Activated CD4-positive, alpha-beta T cell treated with anti-CD3 and anti-CD28 coated beads for 1 hour (primary cell): ENCODE results near the gene VAMP1.
A peak's percentile ranks its signal among the peaks of the same experiment; 100 is the strongest.
"Not testable (repeated sequence)": the region's sequence is repeated elsewhere in the genome, so short reads cannot be mapped to it uniquely, and the experiment has no call there.

ENCODE experiments used
- DNase-seq: peaks from one replicate; pipeline ENCODE4 v3.0.0-alpha.2; 2020

VAMP1 gene, protein sequence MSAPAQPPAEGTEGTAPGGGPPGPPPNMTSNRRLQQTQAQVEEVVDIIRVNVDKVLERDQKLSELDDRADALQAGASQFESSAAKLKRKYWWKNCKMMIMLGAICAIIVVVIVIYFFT

DNA sequence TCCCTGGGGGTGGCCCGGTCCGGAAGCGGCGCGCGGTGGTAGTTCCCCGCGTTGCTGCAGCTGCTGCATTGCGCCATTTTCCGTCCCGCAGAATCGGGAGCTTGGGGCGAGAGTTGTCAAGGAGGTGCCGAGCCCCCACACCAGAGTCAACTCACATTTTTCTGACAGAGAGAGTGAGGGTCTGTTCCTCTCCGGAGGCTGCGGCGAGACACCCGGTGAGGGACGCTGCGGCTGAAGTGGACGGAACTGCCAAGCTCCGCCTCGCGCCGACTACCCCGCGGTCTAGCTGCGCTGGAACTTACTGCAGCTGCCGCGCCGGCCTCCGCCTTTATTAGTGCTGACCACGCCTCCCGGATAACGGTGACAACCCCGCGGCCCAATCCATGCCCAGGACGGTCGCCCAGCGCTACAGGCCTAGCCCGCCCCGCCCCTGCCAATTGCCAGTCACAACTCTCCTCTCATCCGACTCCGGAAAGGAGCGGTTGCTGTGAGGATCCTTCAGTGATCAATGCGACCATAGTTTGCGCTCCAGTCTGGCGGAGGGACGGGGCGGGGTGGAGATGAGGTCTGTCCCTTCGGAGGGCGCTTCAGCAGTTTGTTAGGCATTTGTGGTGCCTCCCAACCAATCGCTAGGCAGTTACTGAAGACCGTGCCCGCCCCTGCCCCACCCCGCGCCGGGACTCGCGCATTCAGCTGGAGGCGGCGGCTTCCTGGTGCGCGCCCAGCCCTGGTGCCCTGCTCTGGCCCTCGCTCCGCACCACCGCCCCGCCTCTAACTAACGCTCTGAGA, at the start of gene VAMP1:
TSS of gene VAMP1 (minus strand) at position 303 of the 789 bp plus-strand sequence. CDS start at position 157, 146 bp downstream.
- peak; percentile 96 for DNase-seq

DNA sequence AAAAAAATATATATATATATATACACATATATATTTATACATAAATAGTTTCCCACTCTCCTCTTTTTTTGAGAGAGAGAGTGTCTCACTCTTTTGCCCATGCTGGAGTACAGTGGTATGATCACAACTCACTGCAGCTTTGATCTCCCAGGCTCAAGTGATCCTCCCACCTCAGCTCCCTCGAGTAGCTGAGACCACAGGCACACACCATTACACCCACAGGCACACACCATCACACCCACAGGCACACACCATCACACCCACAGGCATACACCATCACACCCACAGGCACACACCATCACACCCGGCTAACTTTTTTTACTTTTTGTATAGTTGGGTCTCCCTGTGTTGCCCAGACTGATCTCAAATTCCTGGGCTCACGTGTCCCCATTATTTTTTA, 49.7 kb upstream of the VAMP1 start:
- DNase-seq: no peak

DNA sequence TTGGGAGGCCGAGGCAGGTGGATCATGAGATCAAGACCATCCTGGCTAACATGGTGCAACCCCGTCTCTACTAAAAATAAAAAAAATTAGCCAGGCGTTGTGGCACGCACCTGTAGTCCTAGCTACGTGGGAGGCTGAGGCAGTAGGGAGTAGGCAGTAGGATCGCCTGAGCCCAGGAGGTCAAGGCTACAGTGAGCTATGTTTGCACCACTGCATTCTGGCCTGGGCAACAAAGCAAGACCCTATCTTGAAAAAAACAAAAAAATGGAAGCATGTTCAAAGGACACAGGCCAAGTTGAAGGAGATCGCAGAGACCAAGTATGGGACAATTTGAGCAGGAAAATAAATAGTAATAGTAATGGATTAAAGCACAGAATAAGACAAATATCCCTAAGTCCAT, 37.6 kb upstream of the VAMP1 start:
- no peak for DNase-seq

DNA sequence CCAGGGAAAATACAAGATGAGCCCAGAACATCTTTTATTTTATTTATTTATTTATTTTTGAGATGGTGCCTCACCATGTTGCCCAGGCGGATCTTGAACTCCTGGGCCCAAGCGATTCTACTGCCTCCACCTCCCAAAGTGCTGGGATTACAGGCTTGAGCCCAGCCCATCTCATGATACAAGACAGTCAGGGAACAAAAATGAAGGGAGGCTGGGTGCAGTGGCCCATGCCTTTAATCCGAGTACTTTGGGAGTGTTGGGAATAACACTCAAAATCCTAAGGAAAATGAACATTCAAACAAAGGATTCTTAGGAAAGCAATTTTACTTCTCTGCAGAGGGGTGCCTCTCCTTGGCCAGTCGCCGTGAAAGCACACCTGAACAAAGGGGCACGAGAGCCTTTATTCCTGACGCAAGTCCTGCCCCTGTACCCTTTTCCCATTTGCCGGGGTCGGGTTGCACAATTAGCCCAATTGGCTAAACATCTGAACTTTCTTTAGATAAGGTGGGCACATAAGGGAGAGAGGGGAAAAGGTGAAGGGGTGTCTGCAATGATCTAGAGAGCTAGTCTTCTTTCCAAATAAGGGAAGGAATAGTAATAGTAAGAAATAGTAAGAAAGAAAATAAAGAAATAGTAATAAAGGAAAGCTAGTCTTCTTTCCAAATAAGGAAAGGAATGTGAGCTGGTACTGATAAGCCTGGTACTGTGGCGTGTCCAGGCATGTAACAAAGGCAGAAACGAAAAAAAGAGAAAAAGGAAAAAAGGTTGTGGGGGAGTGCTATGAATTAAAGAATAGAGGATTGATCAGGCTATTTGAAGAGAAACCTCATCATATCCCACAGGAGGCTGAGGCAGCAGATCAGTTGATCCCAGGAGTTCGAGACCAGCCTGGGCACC, 36.9 kb upstream of the VAMP1 start:
- DNase-seq: no peak

DNA sequence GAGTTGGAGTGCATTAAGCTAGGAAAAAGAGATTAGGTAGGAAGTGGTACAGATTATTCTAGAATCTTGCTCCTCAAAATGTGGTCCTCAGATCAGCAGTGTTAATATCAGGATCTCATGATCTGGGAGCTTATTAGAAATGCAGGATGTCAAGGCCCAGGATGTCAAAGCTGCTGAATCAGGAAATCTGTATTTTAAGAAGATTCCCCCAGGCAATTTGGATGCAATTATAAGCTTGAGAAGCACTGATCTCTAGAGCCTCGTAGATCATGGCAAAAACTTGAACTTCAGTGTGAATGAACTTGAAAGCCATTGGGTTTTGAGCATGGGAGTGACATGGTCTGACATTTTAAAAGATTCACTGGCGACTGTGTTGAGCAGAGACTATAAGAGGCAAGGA, 30.0 kb upstream of the VAMP1 start:
- no peak for DNase-seq

DNA sequence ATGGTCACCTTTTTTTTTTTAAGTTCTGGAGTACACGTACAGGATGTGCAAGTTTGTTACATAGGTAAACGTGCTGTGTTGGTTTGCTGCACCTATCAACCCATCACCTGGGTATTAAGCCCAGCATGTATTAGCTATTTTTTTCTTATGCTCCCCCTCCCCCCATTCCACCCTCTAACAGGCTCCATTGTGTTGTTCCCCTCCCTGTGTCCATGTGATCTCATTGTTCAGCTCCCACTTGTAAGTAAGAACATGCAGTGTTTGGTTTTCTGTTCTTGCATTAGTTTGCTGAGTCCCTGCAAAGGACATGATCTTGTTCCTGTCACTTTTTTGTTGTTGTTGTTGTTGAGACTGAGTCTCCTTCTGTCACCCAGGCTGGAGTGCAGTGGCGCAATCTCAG, 26.8 kb upstream of the VAMP1 start:
- not testable (repeated sequence) for DNase-seq

DNA sequence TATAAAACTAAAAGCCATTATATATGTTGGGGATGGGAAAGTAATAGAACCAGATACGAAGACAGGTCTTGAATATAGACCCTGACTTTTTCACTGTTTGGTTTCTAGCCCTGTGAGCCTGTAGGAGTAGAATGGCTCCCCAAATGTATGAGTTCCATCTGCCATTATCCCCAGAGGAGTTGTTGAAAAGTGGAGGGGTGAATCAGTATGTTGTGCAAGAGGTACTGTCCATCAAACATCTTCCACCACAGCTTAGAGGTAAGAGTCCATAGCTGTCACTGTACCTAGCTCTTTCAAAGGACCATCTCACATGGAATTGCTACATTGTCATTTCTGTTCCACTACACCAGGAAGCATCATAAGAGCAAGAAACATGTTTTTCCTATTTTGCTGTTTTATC, 24.5 kb upstream of the VAMP1 start:
- DNase-seq: no peak

DNA sequence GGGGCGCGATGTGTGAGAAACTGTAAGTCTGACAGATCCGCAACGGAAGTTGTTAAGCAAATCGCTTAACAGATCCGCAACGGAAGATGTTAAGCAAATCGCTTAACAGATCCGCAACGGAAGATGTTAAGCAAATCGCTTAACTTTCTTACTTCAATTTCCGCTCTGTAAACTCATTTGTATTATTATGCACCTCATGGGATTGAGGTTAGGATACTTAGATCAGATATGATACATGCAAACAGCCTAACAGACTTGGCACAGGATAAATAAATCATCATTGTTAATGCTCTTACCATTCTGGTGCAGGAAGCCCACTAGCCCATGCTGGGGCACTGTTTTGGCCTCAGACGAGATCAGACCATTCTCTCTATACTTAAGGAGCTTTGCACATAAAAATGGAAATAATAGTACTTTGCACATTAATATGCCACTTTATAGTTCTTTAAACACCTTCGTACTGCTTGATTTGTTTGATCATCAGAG, 23.8 kb upstream of the VAMP1 start:
- no peak for DNase-seq

DNA sequence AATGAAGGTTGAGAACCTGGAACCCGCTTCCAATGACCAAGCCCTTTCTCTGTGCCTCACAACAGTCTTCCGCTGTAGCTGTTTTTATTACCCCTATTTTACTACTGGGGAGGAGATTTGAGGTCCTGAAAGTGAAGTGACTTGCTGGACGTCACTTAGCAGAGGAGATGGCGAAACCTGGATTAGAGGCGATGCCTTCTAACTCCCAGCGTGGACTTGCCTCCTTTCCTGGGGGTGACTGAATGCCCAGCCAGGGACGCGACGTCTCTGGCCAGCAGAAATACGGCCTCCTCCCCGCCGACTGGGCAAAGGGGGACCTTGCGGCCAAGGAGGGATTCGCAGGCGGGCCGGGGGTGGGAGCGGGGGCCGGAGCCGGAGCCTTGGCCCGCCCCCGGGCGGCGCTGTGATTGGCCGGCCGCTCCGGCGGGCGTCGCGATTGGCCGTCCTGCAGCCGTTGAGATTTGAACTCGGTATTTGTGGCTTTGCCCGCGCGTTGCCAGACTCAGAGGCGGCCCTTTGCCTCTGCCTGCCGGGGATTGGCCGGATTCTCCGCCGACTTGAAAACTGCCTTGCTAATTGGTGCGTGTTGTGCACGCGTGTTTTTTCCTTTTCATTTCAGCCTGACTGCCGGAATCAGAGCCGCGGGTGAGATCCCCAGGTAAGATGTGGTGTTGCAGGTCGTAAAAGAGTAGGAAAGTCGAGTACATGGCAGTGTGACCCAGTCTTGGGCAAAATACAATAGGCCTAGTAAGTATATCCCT, 23.2 kb upstream of the VAMP1 start, which contains the start of gene NCAPD2:
TSS of gene NCAPD2 (plus strand) at position 606 of the 761 bp plus-strand sequence. CDS start 997 bp downstream, outside the sequence.
- peak; percentile 92 for DNase-seq

DNA sequence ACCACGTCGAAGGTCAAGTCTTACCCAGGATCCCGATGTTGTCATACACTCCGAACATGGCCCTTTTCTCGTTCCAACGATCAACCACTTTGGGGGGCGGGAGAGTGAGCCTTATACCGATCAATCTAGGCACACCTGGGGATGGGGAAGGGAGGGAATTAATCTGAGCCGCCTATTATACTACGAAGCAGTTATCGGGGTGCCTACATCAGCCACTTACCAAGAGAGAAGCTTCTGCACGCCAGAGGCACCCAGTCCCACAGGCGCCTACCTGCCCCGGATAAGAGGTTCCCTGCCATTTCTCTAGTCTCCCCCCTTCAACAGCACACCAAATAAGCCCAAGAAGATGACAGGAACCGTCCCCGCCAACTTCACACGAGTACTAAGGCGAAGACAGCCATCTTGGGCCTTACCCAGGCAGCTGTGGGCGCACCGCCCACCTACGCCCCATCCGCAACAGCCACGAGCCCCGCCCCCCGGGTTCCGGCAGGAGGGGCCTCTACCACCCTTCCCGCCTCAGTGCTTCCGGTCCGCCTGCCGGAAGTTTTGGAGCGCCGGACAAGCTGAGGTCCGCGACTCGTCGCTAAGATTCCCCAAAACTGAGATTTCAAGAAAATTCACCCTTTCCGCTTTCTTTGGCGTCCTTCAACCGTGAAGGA, 22.5 kb upstream of the VAMP1 start, which contains the start of gene MRPL51:
TSS of gene MRPL51 (minus strand) at position 425 of the 659 bp plus-strand sequence. CDS start at position 299, 126 bp downstream.
- peak; percentile 93 for DNase-seq

DNA sequence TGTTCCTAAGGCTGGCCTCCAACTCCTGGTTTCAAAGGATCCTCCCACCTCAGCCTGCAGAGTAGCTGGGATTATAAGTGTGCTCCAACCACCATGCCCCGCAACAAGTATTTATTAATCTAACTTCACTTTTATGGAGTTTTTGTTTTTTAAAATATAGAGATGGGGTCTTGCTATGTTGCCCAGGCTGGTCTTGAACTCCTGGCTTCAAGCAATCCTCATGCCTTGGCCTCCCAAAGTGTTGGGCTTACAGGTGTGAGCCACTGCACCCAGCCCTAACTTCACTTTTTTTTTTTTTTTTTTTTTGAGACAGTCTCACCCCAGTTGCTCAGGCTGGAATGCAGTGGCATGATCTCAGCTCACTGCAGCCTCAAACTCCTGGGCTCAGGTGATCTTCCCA, 20.2 kb upstream of the VAMP1 start:
- not testable (repeated sequence) for DNase-seq

DNA sequence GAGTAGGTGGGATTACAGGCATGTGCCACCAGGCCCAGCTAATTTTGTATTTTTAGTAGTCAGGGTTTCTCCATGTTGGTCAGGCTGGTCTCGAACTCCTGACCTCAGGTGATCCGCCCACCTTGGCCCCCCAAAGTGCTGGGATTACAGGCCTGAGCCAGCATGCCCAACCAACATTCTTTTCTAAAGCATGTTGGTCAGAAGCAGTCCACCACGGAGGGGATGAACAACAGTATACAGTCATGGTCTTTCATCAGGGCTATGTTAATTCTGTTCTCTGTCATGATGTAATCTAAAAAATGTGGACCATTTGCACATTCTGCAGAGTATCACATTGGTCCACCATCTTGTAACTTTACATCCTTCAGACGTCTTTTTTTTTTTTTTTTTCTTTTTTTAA, 19.0 kb upstream of the VAMP1 start:
- DNase-seq: no peak

DNA sequence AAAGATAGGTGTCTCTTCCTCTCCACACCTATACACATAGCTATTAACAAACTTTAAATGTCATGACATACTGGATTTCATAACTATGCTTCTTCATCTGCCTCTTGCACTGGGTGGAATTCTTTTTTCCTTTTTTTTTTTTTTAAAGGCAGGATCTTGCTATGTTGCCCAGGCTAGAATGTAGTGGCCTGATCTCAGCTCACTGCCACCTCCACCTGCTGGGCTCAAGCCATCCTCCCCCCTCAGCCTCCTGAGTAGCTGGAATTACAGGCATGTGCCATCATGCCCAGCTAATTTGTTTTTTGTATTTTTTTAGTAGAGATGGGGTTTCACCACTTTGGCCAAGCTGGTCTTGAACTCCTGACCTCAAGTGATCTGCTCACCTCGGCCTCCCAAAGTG, 17.8 kb upstream of the VAMP1 start:
- no peak for DNase-seq

DNA sequence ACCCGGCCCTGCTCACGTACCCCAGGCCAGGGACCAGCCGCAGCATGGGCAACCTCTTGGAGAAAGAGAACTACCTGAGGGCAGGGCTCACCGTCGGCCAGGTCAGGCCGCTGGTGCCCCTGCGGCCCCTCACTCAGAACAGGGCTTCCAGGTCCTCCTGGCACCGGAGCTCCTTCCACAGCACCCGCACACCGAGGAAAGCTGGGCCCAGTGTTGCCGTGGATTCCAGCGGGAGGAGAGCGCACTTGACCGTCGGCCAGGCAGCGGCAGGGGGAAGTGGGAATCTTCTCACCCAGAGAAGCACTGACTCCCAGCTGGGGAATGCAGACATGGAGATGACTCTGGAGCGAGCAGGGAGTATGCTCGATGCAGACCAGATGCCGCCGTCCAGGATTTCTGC, 7.9 kb upstream of the VAMP1 start:
- no peak for DNase-seq

DNA sequence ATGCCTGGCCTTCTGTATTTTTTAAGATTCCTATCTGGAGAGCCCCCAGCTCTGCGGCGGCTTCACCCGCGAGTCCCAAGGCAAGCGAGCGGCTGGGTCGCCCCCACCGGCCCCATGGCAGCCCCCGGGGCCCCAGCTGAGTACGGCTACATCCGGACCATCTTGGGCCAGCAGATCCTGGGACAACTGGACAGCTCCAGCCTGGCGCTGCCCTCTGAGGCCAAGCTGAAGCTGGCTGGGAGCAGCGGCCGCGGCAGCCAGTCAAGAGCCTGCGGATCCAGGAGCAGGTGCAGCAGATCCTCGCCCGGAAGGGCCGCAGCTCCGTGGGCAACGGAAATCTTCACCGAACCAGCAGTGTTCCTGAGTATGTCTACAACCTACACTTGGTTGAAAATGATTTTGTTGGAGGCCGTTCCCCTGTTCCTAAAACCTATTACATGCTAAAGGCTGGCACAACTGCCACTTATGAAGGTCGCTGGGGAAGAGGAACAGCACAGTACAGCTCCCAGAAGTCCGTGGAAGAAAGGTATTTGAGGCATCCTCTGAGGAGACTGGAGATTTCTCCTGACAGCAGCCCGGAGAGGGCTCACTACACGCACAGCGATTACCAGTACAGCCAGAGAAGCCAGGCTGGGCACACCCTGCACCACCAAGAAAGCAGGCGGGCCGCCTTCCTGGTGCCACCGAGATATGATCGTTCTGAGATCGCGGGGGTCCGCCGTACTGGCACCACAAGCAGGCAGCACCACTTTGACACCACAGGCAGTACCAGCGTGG, 7.3 kb upstream of the VAMP1 start:
- DNase-seq: not testable (repeated sequence)

DNA sequence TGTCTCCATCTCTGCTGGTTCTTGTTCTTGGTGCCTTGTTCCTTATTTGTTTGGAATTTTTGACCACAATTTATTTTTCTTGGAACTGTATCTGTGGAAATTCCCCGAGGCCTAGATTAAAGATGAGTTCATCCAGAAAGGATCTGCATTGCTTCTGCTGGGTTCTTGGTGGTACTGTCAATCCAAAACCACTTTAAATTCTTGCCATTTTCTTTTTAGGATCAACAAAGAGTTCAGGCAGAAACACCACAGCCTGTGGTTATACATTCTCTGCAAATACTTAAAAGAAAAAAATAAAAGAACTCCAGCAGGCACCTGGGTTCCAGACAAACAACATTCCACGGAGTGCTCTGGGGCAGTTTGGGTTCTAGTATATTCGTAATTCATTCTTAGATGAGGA, 6.0 kb upstream of the VAMP1 start:
- DNase-seq: no peak

DNA sequence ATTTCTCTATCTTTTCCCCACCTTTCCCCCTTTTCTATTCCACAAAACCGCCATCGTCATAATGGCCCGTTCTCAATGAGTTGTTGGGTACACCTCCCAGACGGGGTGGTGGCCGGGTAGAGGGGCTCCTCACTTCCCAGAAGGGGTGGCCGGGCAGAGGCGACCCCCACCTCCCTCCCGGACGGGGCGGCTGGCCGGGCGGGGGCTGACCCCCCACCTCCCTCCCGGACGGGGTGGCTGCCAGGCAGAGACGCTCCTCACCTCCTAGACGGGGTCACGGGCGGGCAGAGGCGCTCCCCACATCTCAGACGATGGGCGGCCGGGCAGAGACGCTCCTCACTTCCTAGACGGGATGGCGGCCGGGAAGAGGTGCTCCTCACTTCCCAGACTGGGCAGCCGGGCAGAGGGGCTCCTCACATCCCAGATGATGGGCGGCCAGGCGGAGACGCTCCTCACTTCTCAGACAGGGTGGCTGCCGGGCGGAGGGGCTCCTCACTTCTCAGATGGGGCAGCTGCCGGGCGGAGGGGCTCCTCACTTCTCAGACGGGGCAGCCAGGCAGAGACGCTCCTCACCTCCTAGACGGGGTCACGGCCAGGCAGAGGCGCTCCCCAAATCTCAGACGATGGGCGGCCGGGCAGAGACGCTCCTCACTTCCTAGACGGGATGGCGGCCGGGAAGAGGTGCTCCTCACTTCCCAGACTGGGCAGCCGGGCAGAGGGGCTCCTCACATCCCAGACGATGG, 4.9 kb upstream of the VAMP1 start:
- DNase-seq: not testable (repeated sequence)

DNA sequence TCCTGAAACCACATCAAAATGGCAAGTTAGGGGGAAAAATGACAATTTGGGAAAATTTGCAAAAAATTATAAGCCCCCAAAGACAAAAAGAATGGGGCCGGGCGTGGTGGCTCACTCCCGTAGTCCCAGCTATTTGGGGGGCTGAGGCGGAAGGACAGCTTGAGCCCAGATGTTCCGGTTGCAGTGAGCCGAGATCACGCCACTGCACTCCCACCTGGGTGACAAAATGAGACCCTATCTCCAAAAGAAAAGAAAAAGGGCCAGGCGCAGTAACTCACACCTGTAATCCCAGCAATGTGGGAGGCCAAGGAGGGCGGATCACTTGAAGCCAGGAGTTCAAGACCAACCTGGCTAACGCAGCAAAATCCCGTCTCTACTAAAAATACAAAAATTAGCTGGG, 2.0 kb upstream of the VAMP1 start:
- no peak for DNase-seq

DNA sequence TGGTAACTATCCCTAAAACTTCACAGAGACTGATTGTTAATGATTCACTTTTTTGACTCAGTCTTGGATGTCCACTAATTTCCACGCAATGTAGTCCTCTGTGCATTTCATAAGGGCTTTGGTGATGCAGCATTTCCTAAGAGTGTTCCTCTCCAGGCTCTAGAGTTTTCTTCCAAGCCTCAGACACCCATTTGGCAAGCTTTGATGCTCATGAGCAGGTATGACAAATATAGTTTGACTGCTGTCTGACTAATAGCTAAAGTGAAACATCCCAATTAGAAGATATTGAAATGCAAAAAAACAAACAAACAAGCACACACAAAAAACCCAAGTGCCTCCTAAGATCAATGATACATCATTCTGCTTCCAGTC, 1.5 kb upstream of the VAMP1 start:
- DNase-seq: no peak

DNA sequence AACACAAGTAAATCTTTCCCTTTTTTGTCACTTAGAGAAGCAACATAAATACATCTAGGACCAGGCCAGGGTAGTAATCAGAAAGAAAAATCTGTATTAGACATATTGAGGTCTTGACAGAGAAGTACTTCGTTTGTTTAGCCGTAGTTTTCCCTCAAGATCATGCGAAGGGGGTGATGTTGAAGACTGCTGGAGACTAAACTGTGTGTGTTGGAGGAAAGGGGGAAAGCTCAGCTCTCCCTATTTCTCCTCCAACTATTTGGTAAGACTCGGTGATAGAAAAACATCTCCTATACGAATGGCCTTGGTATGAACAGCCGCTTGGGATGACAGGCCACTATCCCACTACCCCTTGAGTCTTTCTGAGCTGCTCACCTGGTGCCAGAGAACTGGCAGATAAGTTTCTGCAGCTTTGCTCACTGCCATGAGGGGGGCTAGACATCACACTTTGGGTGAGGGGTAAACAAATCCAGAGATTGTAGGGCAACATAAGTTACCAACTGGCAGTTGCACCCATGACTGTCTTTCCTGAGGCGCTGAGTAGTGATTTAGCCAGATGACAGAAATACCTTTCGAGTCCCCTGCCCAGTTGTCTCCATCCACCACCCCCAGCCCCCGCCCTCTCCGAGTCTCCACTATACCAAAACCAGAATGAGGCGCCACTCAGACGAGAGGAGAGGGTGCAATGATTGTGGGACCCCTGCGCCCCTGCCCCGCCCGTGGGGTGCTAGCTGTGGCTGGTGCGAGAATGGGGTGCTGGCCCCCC, 685 bp downstream of the VAMP1 start:
- DNase-seq: no peak
